DND-41 (cell line): ENCODE measurements around the gene KIF26A.

Experiments
- ATAC-seq: fragments of 200-7000 bp; cut with Tn5 transposase; 3 replicates; pipeline ENCODE4 v1.9.1; 2021; ENCODE audit warnings: low read depth; ENCODE audit not compliant: insufficient read depth
- DNase-seq: peaks from one replicate; pipeline ENCODE4 v3.0.0-alpha.2; 2020
- H2AFZ ChIP-seq: 2 replicates; pipeline ENCODE4 v1.6.0; 2012; ENCODE audit warnings: low read depth, low read length
- H3K27ac ChIP-seq: 2 replicates; pipeline ENCODE4 v1.5.1; 2012; ENCODE audit warnings: low read length, inconsistent platforms
- H3K27me3 ChIP-seq: fragments of 200-600 bp; sonication (generic); 2 replicates; pipeline ENCODE4 v1.6.0; 2012; ENCODE audit warnings: low read length, mild to moderate bottlenecking, inconsistent platforms; ENCODE audit not compliant: insufficient read depth, poor library complexity
- H3K36me3 ChIP-seq: 2 replicates; pipeline ENCODE4 v1.5.1; 2012; ENCODE audit warnings: low read length, inconsistent platforms; ENCODE audit not compliant: insufficient read depth
- H3K4me1 ChIP-seq: 2 replicates; pipeline ENCODE4 v1.5.1; 2012; ENCODE audit warnings: mild to moderate bottlenecking, low read length; ENCODE audit not compliant: insufficient read depth
- H3K4me2 ChIP-seq: 2 replicates; pipeline ENCODE4 v1.6.0; 2012; ENCODE audit warnings: mild to moderate bottlenecking, moderate library complexity, low read length, inconsistent platforms; ENCODE audit not compliant: insufficient read depth
- H3K4me3 ChIP-seq, 2 experiments: fragments of 200-600 bp in 1 of 2; shearing (Covaris generic) in 1 of 2; 2 replicates each; pipeline ENCODE4 v1.5.1; 2012 to 2016; ENCODE audit warnings: inconsistent platforms in 2 of 2, low read length in 2 of 2, mild to moderate bottlenecking in 2 of 2, low read depth in 1 of 2, moderate library complexity in 1 of 2
- H3K79me2 ChIP-seq: 2 replicates; pipeline ENCODE4 v1.6.0; 2012; ENCODE audit warnings: low read length, inconsistent platforms; ENCODE audit not compliant: insufficient read depth
- H3K9ac ChIP-seq: 2 replicates; pipeline ENCODE4 v1.6.0; 2012; ENCODE audit warnings: low read depth, mild to moderate bottlenecking, inconsistent platforms, low read length, moderate library complexity
- H3K9me3 ChIP-seq: 2 replicates; pipeline ENCODE4 v1.5.1; 2012; ENCODE audit warnings: low read length, moderate library complexity, mild to moderate bottlenecking, inconsistent platforms; ENCODE audit not compliant: insufficient read depth, severe bottlenecking
- H4K20me1 ChIP-seq: 2 replicates; pipeline ENCODE4 v1.6.0; 2012; ENCODE audit warnings: low read length; ENCODE audit not compliant: insufficient read depth
- CTCF ChIP-seq: IDR thresholded peaks from 2 replicates; pipeline ENCODE4 v1.5.1; 2012; ENCODE audit warnings: borderline replicate concordance, low read length, moderate library complexity, mild to moderate bottlenecking; ENCODE audit not compliant: poor library complexity, severe bottlenecking; ENCODE audit errors: extremely low read depth
- EZH2 ChIP-seq: IDR thresholded peaks from 3 replicates; pipeline ENCODE4 v1.6.1; 2012; ENCODE audit warnings: borderline replicate concordance, low read depth, mild to moderate bottlenecking, moderate library complexity, low read length, inconsistent platforms; ENCODE audit not compliant: severe bottlenecking

Gene KIF26A

DNA sequence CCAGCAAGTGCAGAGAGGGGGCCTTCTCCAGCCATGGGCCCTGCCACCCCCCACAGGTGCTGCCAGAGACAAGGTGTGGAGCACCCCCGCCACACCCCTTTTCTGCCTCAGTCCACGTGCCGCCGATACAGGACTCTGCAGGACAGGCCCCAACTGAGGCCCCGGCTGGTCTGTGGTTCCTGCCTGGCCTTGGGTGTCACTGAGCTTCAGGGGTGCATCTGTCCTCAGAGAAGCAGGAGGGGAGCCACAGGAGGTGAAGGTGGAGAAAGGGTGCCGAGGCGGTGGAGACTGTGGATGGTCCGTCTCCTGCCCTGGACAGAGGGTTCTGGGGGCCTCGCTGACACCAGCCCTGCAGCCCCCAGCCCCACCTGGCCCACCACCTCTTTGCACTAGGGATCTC, 63.1 kb downstream of the KIF26A start:
- no peaks in the 10 kb centered on the region for H3K9me3 ChIP-seq
- no peak overlapping the region for H3K27ac ChIP-seq
- no peak overlapping the region for H3K9ac ChIP-seq
- no peaks in the 10 kb centered on the region for H3K4me1 ChIP-seq
- H3K4me3 ChIP-seq, result no peak overlapping the region
- H3K27me3 ChIP-seq, result no peaks in the 10 kb centered on the region
- no peak for TF ChIP-seq CTCF
- no peak for TF ChIP-seq EZH2
- H3K4me2 ChIP-seq, result no peak overlapping the region
- no peak overlapping the region for H2AFZ ChIP-seq
- no peaks in the 10 kb centered on the region for H3K79me2 ChIP-seq
- no peaks in the 10 kb centered on the region for H3K36me3 ChIP-seq
- H4K20me1 ChIP-seq, result no peaks in the 10 kb centered on the region
- no peak for DNase-seq
- no peak for ATAC-seq

- no peak overlapping the region for H3K27ac ChIP-seq
- no peaks in the 10 kb centered on the region for H3K9me3 ChIP-seq
- H3K4me1 ChIP-seq, result no peaks in the 10 kb centered on the region
- ATAC-seq, result no peak
- H3K36me3 ChIP-seq, result no peaks in the 10 kb centered on the region
- no peaks in the 10 kb centered on the region for H3K27me3 ChIP-seq
- no peaks in the 10 kb centered on the region for H3K79me2 ChIP-seq
- no peak overlapping the region for H3K4me2 ChIP-seq
- no peak overlapping the region for H3K4me3 ChIP-seq
- TF ChIP-seq CTCF (no peak), EZH2 (no peak)
- H2AFZ ChIP-seq, result no peak overlapping the region
- no peak overlapping the region for H3K9ac ChIP-seq
- no peaks in the 10 kb centered on the region for H4K20me1 ChIP-seq
- no peak for DNase-seq
Observed at GRCh38 chr14:104202259-104203070, 64.1 kb downstream of the KIF26A start.

DNA sequence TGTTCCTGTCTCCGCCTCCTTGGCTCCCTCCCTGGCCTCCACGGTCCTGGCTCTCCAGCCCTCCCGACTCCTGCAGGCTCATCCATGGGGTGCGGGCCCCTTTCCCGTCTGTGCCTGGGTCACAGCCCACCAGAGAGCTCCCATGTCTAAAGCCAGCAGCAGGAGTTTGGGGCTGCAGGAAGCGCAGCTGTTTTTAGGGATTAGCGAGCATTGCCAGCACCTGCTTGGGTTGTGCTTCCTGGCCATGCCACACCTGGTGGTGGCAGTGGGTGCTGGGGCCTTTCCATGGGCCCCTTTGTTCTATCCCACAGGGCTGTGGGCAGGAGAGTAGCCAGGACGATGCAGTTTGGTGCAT, 64.7 kb downstream of the KIF26A start:
- ATAC-seq, result no peak
- Histone ChIP-seq H2AFZ (no peak overlapping the region), H3K79me2 (no peaks in the 10 kb centered on the region), H3K4me1 (no peaks in the 10 kb centered on the region), H3K36me3 (no peaks in the 10 kb centered on the region), H3K4me2 (no peak overlapping the region), H3K4me3 (no peak overlapping the region), H4K20me1 (no peaks in the 10 kb centered on the region), H3K9ac (no peak overlapping the region), H3K27me3 (no peaks in the 10 kb centered on the region), H3K9me3 (no peaks in the 10 kb centered on the region), H3K27ac (no peak overlapping the region)
- DNase-seq, result no peak
- no peak for TF ChIP-seq CTCF
- TF ChIP-seq EZH2, result no peak

DNA sequence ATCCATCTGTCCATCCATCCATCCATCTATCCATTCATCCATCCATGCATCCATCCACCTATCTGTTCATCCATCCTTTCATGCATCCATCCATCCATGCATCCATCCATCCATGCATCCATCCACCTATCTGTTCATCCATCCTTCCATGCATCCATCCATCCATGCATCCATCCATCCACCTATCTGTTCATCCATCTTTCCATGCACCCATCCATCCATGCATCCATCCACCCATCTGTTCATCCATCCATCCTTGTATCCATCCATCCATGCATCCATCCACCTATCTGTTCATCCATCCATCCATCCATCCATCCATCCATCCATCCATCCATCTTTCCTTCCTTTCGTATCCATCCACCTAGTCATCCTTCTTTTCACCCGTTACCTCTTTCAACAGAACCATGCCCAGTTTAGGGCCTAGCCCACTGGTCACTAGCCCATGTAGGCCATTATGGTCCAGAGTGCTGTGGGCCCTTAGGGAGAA, 66.3 kb downstream of the KIF26A start:
- Histone ChIP-seq H3K9me3 (no peaks in the 10 kb centered on the region), H3K4me1 (no peaks in the 10 kb centered on the region), H3K9ac (no peak overlapping the region), H3K27ac (no peak overlapping the region), H3K79me2 (no peaks in the 10 kb centered on the region), H3K4me2 (no peak overlapping the region), H4K20me1 (no peaks in the 10 kb centered on the region), H3K4me3 (no peak overlapping the region), H3K36me3 (no peaks in the 10 kb centered on the region), H3K27me3 (no peaks in the 10 kb centered on the region), H2AFZ (no peak overlapping the region)
- no peak for TF ChIP-seq EZH2
- no peak for TF ChIP-seq CTCF
- DNase-seq (no peak), ATAC-seq (no peak)
